Aorta (tissue), 5 donors: ENCODE measurements around the gene AKT1. TPM values are rescaled to one million over a fixed set of nuclear protein-coding genes. Genes with fewer than 3 reads are reported as not detected.
"Not testable (repeated sequence)": the region's sequence is repeated elsewhere in the genome, so short reads cannot be mapped to it uniquely, and the experiment has no call there.

Experiments used
- ATAC-seq: fragments of 200-7000 bp; cut with Tn5 transposase; one replicate; pipeline ENCODE4 v1.9.1; 2022; ENCODE audit warnings: moderate library complexity; ENCODE audit not compliant: low FRiP score
- DNase-seq, 2 donors: peaks; one replicate each; pipeline ENCODE4 v3.0.0-alpha.2; 2020
- H3K27ac ChIP-seq, 2 donors: one replicate each; pipeline ENCODE4 v1.5.1; 2013; ENCODE audit warnings: low read length in 2 of 2, mild to moderate bottlenecking in 2 of 2, moderate library complexity in 2 of 2, control low read depth in 1 of 2, inconsistent platforms in 1 of 2, low read depth in 1 of 2
- H3K27me3 ChIP-seq, 2 donors: one replicate each; pipeline ENCODE4 v1.6.1; 2013; ENCODE audit warnings: control low read depth in 1 of 2, low read length in 1 of 2, mild to moderate bottlenecking in 1 of 2, moderate library complexity in 1 of 2; ENCODE audit not compliant: insufficient read depth in 2 of 2, control insufficient read depth in 1 of 2
- H3K36me3 ChIP-seq, 2 donors: one replicate each; pipeline ENCODE4 v1.6.1; 2013; ENCODE audit warnings: control low read depth in 1 of 2, low read length in 1 of 2, mild to moderate bottlenecking in 1 of 2; ENCODE audit not compliant: insufficient read depth in 2 of 2, control insufficient read depth in 1 of 2
- H3K4me1 ChIP-seq, 2 donors: one replicate each; pipeline ENCODE4 v1.6.1; 2013; ENCODE audit warnings: low read length in 2 of 2, control low read depth in 1 of 2, mild to moderate bottlenecking in 1 of 2, moderate library complexity in 1 of 2; ENCODE audit not compliant: insufficient read depth in 2 of 2, control insufficient read depth in 1 of 2
- H3K4me3 ChIP-seq, 2 donors: one replicate each; pipeline ENCODE4 v1.5.1; 2013; ENCODE audit warnings: low read length in 2 of 2, control low read depth in 1 of 2, mild to moderate bottlenecking in 1 of 2
- H3K9me3 ChIP-seq: one replicate; pipeline ENCODE4 v1.6.1; 2013; ENCODE audit warnings: mild to moderate bottlenecking, low read length; ENCODE audit not compliant: control insufficient read depth
- WGBS, 2 donors: extraction: QIAGEN DNeasy Blood & Tissue Kit; methylation state at CpG; one replicate each; pipeline ENCODE4 v1.1.7; 2013; 5-methylcytosine and 5-hydroxymethylcytosine counted together
- intact Hi-C, 2 donors: fragments of 100-400 bp; cut with DNase I; formaldehyde crosslinking; loops; one replicate each; pipeline versions ENCODE4 v1.14.2 to v1.15.0; 2022
- polyA plus RNA-seq, 2 donors: library from polyadenylated mRNA; stranded (reverse); fragments of 200-250 nt; gene quantifications; one replicate each; pipeline ENCODE4 v1.2.3, GENCODE V29; 2013
- total RNA-seq, 2 donors: library from RNA; stranded (reverse); fragmentation: NEBNext Ultra II Directional; extraction: Animal tissue kit (Norgen Biotek cat#: 25700); gene quantifications; one replicate each; pipeline ENCODE4 v1.2.1, GENCODE V29; 2021
- donor health status: healthy with polysubstance abuse.
- donor health status: Bipolar disorder and iron deficiency.
- donor health status: DM: no; HTN: no; CAD: no.
- donor health status: DM: no; HTN: no; CAD: no.
- donor health status: DM: yes; HTN: yes; CAD: no.

The AKT1 gene
- total and polyA plus RNA-seq, 4 donors, result 93.2 to 154 (median 121) TPM

- H3K4me1 ChIP-seq, intact Hi-C loops, H3K36me3 ChIP-seq, H3K4me3 ChIP-seq, H3K27ac ChIP-seq, DNase-seq, ATAC-seq, H3K9me3 ChIP-seq, H3K27me3 ChIP-seq: not testable (repeated sequence)
- WGBS, 2 donors, result 91 to 96% methylated on average over 42 to 73 of the region's 73 CpGs
Observed at GRCh38 chr14:104729176-104729834, 66.2 kb downstream of the AKT1 start.

GRCh38 chr14:104728631-104729030, 66.9 kb downstream of the AKT1 start:
- Histone ChIP-seq H3K36me3 (no peaks in the 10 kb centered on the region), H3K4me3 (no peak overlapping the region), H3K27me3 (no peaks in the 10 kb centered on the region), H3K4me1 (no peaks in the 10 kb centered on the region), H3K27ac (no peak overlapping the region), H3K9me3 (no peaks in the 10 kb centered on the region)
- intact Hi-C loops, result no loop called here
- ATAC-seq, result no peak
- DNase-seq, result no peak
- WGBS, 2 donors, result 84 to 87% methylated on average over 17 of the region's 17 CpGs

GRCh38 chr14:104726600-104727451, 68.7 kb downstream of the AKT1 start:
- 44 to 48% methylated on average over 21 of the region's 21 CpGs for WGBS, 2 donors
- H3K36me3 ChIP-seq, result no peaks in the 10 kb centered on the region
- H3K4me3 ChIP-seq, result no peak overlapping the region
- peak overlapping the region in 1 of 2 donors; percentile 6 for H3K27ac ChIP-seq
- H3K27me3 ChIP-seq, result no peaks in the 10 kb centered on the region
- intact Hi-C loops, result no loop called here
- H3K9me3 ChIP-seq, result no peaks in the 10 kb centered on the region
- H3K4me1 ChIP-seq, result no peaks in the 10 kb centered on the region
- no peak for ATAC-seq
- no peak for DNase-seq

GRCh38 chr14:104725772-104726548, 69.6 kb downstream of the AKT1 start:
- no peaks in the 10 kb centered on the region for H3K4me1 ChIP-seq
- 61 to 65% methylated on average over 25 of the region's 25 CpGs for WGBS, 2 donors
- H3K27me3 ChIP-seq, result no peaks in the 10 kb centered on the region
- no peaks in the 10 kb centered on the region for H3K9me3 ChIP-seq
- ATAC-seq (no peak), DNase-seq (no peak)
- H3K4me3 ChIP-seq, result no peak overlapping the region
- H3K27ac ChIP-seq, result peak overlapping the region in 1 of 2 donors; percentile 6
- intact Hi-C loops, result no loop called here
- no peaks in the 10 kb centered on the region for H3K36me3 ChIP-seq

GRCh38 chr14:104724981-104725771, 70.4 kb downstream of the AKT1 start:
- no peaks in the 10 kb centered on the region for H3K36me3 ChIP-seq
- intact Hi-C loops, result loop anchor here in 1 of 2 donors (5.0 kb wide), 1 partner anchor 38 kb away; the partner anchor contains the start of gene INF2
- H3K4me1 ChIP-seq, result no peaks in the 10 kb centered on the region
- H3K27me3 ChIP-seq, result no peaks in the 10 kb centered on the region
- ATAC-seq (peak; percentile 64), DNase-seq (peak in 1 of 2 donors; percentile 76)
- 15 to 19% methylated on average over 17 to 24 of the region's 24 CpGs for WGBS, 2 donors
- no peaks in the 10 kb centered on the region for H3K9me3 ChIP-seq
- H3K27ac ChIP-seq, result peak overlapping the region in 1 of 2 donors; percentile 20
- H3K4me3 ChIP-seq, result no peak overlapping the region

GRCh38 chr14:104724407-104724980, 71.1 kb downstream of the AKT1 start:
- Histone ChIP-seq H3K27ac (peak overlapping the region in 1 of 2 donors; percentile 25), H3K4me3 (peak overlapping the region; percentile 45 to 73), H3K4me1 (no peaks in the 10 kb centered on the region), H3K9me3 (no peaks in the 10 kb centered on the region), H3K36me3 (no peaks in the 10 kb centered on the region), H3K27me3 (no peaks in the 10 kb centered on the region)
- DNase-seq (peak in 1 of 2 donors; percentile 80), ATAC-seq (peak; percentile 1)
- intact Hi-C loops, result loop anchor here in 1 of 2 donors (5.0 kb wide), 1 partner anchor 37 kb away; the partner anchor contains the start of gene INF2
- WGBS, 2 donors, result 1 to 2% methylated on average over 14 to 27 of the region's 27 CpGs

GRCh38 chr14:104723651-104724406, 71.7 kb downstream of the AKT1 start, which contains the start of gene ADSS1:
TSS of gene ADSS1 (plus strand) at chr14:104724229. CDS start at chr14:104724271, 42 bp downstream.
- DNase-seq, result peak; percentile 86 to 90
- ATAC-seq, result peak; percentile 65
- WGBS, 2 donors, result 5% methylated on average over 49 to 82 of the region's 82 CpGs
- intact Hi-C loops, result loop anchor here in 1 of 2 donors (5.0 kb wide), 1 partner anchor 37 kb away; the partner anchor contains the start of gene INF2
- H3K4me3 ChIP-seq, result peak within 1 kb of the TSS; percentile 45 to 73
- no peaks in the 10 kb centered on the region for H3K27me3 ChIP-seq
- H3K9me3 ChIP-seq, result no peaks in the 10 kb centered on the region
- peak within 1 kb of the TSS in 1 of 2 donors; percentile 25 for H3K27ac ChIP-seq
- H3K36me3 ChIP-seq, result peaks cover 0 to 2% of the 10 kb centered on the region in 2 donors
- no peaks in the 10 kb centered on the region for H3K4me1 ChIP-seq
